ENCODE data around the gene TMEM123.

TMEM123 gene

GRCh38 chr11:102405501-102405900 lies 47.1 kb downstream of the TMEM123 start:
- TF ChIP-seq ZNF274 (IDR thresholded peaks at IDR 0.05; ENCODE audit: low read depth, low read length) (no peak), YY1 (IDR thresholded peaks at IDR 0.05; ENCODE audit: insufficient read depth, insufficient read length) (no peak), SUZ12 (IDR thresholded peaks at IDR 0.05; ENCODE audit: extremely low read depth, insufficient read depth, insufficient read length) (no peak)
- Histone ChIP-seq H3K4me3 (ENCODE audit: insufficient read length, low read depth) (no peak overlapping the region), H3K27me3 (ENCODE audit: insufficient read depth, insufficient read length) (no peaks in the 10 kb centered on the region), H3K9ac (ENCODE audit: insufficient read length, low read depth) (no peak overlapping the region), H3K9me3 (ENCODE audit: insufficient read depth, low read length) (no peaks in the 10 kb centered on the region), H3K4me1 (ENCODE audit: insufficient read depth, insufficient read length) (peaks cover 2% of the 10 kb centered on the region), H3K36me3 (ENCODE audit: insufficient read depth, insufficient read length, low read length) (peaks cover 20% of the 10 kb centered on the region)
- DNase-seq (ENCODE audit: low read depth, low spot score) = no peak

- Histone ChIP-seq H3K27me3 (ENCODE audit: insufficient read depth, insufficient read length) (no peaks in the 10 kb centered on the region), H3K4me1 (ENCODE audit: insufficient read depth, insufficient read length) (peaks cover 2% of the 10 kb centered on the region), H3K9ac (ENCODE audit: insufficient read length, low read depth) (no peak overlapping the region), H3K9me3 (ENCODE audit: insufficient read depth, low read length) (no peaks in the 10 kb centered on the region), H3K36me3 (ENCODE audit: insufficient read depth, insufficient read length, low read length) (peaks cover 39% of the 10 kb centered on the region), H3K4me3 (ENCODE audit: insufficient read length, low read depth) (no peak overlapping the region)
- DNase-seq (ENCODE audit: low read depth, low spot score) = no peak
- TF ChIP-seq ZNF274 (IDR thresholded peaks at IDR 0.05; ENCODE audit: low read depth, low read length) = no peak
- TF ChIP-seq SUZ12 (IDR thresholded peaks at IDR 0.05; ENCODE audit: extremely low read depth, insufficient read depth, insufficient read length) = no peak
- TF ChIP-seq YY1 (IDR thresholded peaks at IDR 0.05; ENCODE audit: insufficient read depth, insufficient read length) = no peak
Observed at GRCh38 chr11:102402548-102402947, 50.0 kb downstream of the TMEM123 start.

GRCh38 chr11:102401905-102402304 lies 50.7 kb downstream of the TMEM123 start:
- Histone ChIP-seq H3K27me3 (ENCODE audit: insufficient read depth, insufficient read length) (no peaks in the 10 kb centered on the region), H3K36me3 (ENCODE audit: insufficient read depth, insufficient read length, low read length) (peaks cover 43% of the 10 kb centered on the region), H3K4me3 (ENCODE audit: insufficient read length, low read depth) (no peak overlapping the region), H3K9me3 (ENCODE audit: insufficient read depth, low read length) (no peaks in the 10 kb centered on the region), H3K4me1 (ENCODE audit: insufficient read depth, insufficient read length) (peaks cover 1% of the 10 kb centered on the region), H3K9ac (ENCODE audit: insufficient read length, low read depth) (no peak overlapping the region)
- DNase-seq (ENCODE audit: low read depth, low spot score) = no peak
- no peak for TF ChIP-seq YY1 (IDR thresholded peaks at IDR 0.05; ENCODE audit: insufficient read depth, insufficient read length)
- TF ChIP-seq ZNF274 (IDR thresholded peaks at IDR 0.05; ENCODE audit: low read depth, low read length) = no peak
- no peak for TF ChIP-seq SUZ12 (IDR thresholded peaks at IDR 0.05; ENCODE audit: extremely low read depth, insufficient read depth, insufficient read length)

- DNase-seq (ENCODE audit: low read depth, low spot score) = no peak
- H3K36me3 ChIP-seq (ENCODE audit: insufficient read depth, insufficient read length, low read length) = peaks cover 40% of the 10 kb centered on the region
- H3K9me3 ChIP-seq (ENCODE audit: insufficient read depth, low read length) = no peaks in the 10 kb centered on the region
- no peaks in the 10 kb centered on the region for H3K4me1 ChIP-seq (ENCODE audit: insufficient read depth, insufficient read length)
- TF ChIP-seq ZNF274 (IDR thresholded peaks at IDR 0.05; ENCODE audit: low read depth, low read length) (no peak), YY1 (IDR thresholded peaks at IDR 0.05; ENCODE audit: insufficient read depth, insufficient read length) (no peak), SUZ12 (IDR thresholded peaks at IDR 0.05; ENCODE audit: extremely low read depth, insufficient read depth, insufficient read length) (no peak)
- no peaks in the 10 kb centered on the region for H3K27me3 ChIP-seq (ENCODE audit: insufficient read depth, insufficient read length)
- H3K9ac ChIP-seq (ENCODE audit: insufficient read length, low read depth) = no peak overlapping the region
- H3K4me3 ChIP-seq (ENCODE audit: insufficient read length, low read depth) = no peak overlapping the region
Observed at GRCh38 chr11:102400603-102401002, 52.0 kb downstream of the TMEM123 start.

GRCh38 chr11:102399189-102399588 lies 53.4 kb downstream of the TMEM123 start:
- H3K27me3 ChIP-seq (ENCODE audit: insufficient read depth, insufficient read length) = no peaks in the 10 kb centered on the region
- no peak for DNase-seq (ENCODE audit: low read depth, low spot score)
- H3K9ac ChIP-seq (ENCODE audit: insufficient read length, low read depth) = no peak overlapping the region
- TF ChIP-seq SUZ12 (IDR thresholded peaks at IDR 0.05; ENCODE audit: extremely low read depth, insufficient read depth, insufficient read length) (no peak), YY1 (IDR thresholded peaks at IDR 0.05; ENCODE audit: insufficient read depth, insufficient read length) (no peak), ZNF274 (IDR thresholded peaks at IDR 0.05; ENCODE audit: low read depth, low read length) (no peak)
- no peaks in the 10 kb centered on the region for H3K9me3 ChIP-seq (ENCODE audit: insufficient read depth, low read length)
- H3K4me1 ChIP-seq (ENCODE audit: insufficient read depth, insufficient read length) = no peaks in the 10 kb centered on the region
- no peak overlapping the region for H3K4me3 ChIP-seq (ENCODE audit: insufficient read length, low read depth)
- H3K36me3 ChIP-seq (ENCODE audit: insufficient read depth, insufficient read length, low read length) = peaks cover 42% of the 10 kb centered on the region

GRCh38 chr11:102398297-102398696 lies 54.3 kb downstream of the TMEM123 start:
- H3K36me3 ChIP-seq (ENCODE audit: insufficient read depth, insufficient read length, low read length) = peaks cover 48% of the 10 kb centered on the region

GRCh38 chr11:102396708-102397563 lies 55.6 kb downstream of the TMEM123 start:
- Histone ChIP-seq H3K36me3 (ENCODE audit: insufficient read depth, insufficient read length, low read length) (peaks cover 52% of the 10 kb centered on the region), H3K9ac (ENCODE audit: insufficient read length, low read depth) (no peak overlapping the region)
- TF ChIP-seq SUZ12 (IDR thresholded peaks at IDR 0.05; ENCODE audit: extremely low read depth, insufficient read depth, insufficient read length) (no peak), ZNF274 (IDR thresholded peaks at IDR 0.05; ENCODE audit: low read depth, low read length) (no peak), YY1 (IDR thresholded peaks at IDR 0.05; ENCODE audit: insufficient read depth, insufficient read length) (no peak)

More at GRCh38 chr11:102398297-102398696, 54.3 kb downstream of the TMEM123 start:
- H3K27me3 ChIP-seq (ENCODE audit: insufficient read depth, insufficient read length) = no peaks in the 10 kb centered on the region
- H3K9me3 ChIP-seq (ENCODE audit: insufficient read depth, low read length) = no peaks in the 10 kb centered on the region
- H3K4me3 ChIP-seq (ENCODE audit: insufficient read length, low read depth) = no peak overlapping the region
- DNase-seq (ENCODE audit: low read depth, low spot score) = no peak
- no peak overlapping the region for H3K9ac ChIP-seq (ENCODE audit: insufficient read length, low read depth)
- no peaks in the 10 kb centered on the region for H3K4me1 ChIP-seq (ENCODE audit: insufficient read depth, insufficient read length)
- TF ChIP-seq ZNF274 (IDR thresholded peaks at IDR 0.05; ENCODE audit: low read depth, low read length) = no peak

More at GRCh38 chr11:102396708-102397563, 55.6 kb downstream of the TMEM123 start:
- H3K4me3 ChIP-seq (ENCODE audit: insufficient read length, low read depth) = no peak overlapping the region
- no peaks in the 10 kb centered on the region for H3K27me3 ChIP-seq (ENCODE audit: insufficient read depth, insufficient read length)
- H3K9me3 ChIP-seq (ENCODE audit: insufficient read depth, low read length) = no peaks in the 10 kb centered on the region
- no peaks in the 10 kb centered on the region for H3K4me1 ChIP-seq (ENCODE audit: insufficient read depth, insufficient read length)
- no peak for DNase-seq (ENCODE audit: low read depth, low spot score)

Measured in NT2/D1 (cell line).